Measurements from ENCODE around the gene SMNDC1.

DNA sequence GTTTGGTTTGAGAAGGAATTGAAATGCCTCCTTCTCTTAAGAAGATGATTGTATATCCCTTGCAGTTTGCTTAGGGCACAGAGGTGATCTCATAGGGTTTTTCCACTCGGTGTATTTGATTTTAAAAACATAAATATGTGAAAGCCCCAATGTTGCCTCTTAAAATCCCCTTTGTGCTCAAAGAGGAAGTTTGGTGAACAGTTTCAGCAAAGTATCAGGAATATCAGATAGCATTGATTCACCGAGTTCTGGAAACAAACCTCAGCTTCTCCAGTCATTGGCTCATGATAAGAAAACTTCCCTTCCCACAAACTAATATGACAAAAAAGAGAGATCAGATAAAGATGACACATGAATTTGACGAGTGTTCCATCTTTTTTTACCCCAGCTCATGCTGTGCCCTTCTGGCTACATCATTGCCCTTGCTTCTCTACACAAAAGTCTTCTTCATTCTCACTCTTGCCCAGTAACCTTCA, 20.1 kb upstream of the SMNDC1 start:
- TF ChIP-seq POLR2A (IDR thresholded peaks at IDR 0.05) (no peak), POLR2AphosphoS5 (IDR thresholded peaks at IDR 0.05) (no peak)
